B cell (primary cell): Measurements from ENCODE around the gene PFDN6. TPM values are rescaled to one million over a fixed set of nuclear protein-coding genes. Genes with fewer than 3 reads are reported as not detected.

Source experiments
- ATAC-seq: fragments of 200-7000 bp; cut with Tn5 transposase; one replicate; pipeline ENCODE4 v1.10.0; 2021; ENCODE audit warnings: low read depth, mild to moderate bottlenecking, moderate number of reproducible peaks, moderate library complexity
- CTCF ChIA-PET: fragments of 350-600 bp; sonication (Branson Sonifier 250); formaldehyde crosslinking; loops from one replicate; lab custom pipeline; 2021; ENCODE audit warnings: antibody characterized with exemption, inconsistent platforms; lab: Charles Lee
- POLR2A ChIA-PET: fragments of 350-600 bp; sonication (Branson Sonifier 250); formaldehyde crosslinking; loops from one replicate; lab custom pipeline; 2021; ENCODE audit warnings: antibody characterized with exemption; lab: Charles Lee
- DNase-seq: peaks from one replicate; pipeline ENCODE4 v3.0.0; 2013
- H2AFZ ChIP-seq: 2 replicates; pipeline ENCODE4 v1.6.1; 2012; ENCODE audit warnings: mild to moderate bottlenecking, low read depth, low read length; ENCODE audit not compliant: insufficient read depth, poor library complexity, severe bottlenecking
- H3K27ac ChIP-seq, 2 donors: 1 replicate in 1 of 2; 2 replicates in 1 of 2; pipeline ENCODE4 v1.5.1; 2012 to 2013; ENCODE audit warnings: low read length in 2 of 2, mild to moderate bottlenecking in 2 of 2, moderate library complexity in 1 of 2
- H3K27me3 ChIP-seq, 4 experiments: fragments of 200-600 bp in 1 of 4; sonication (generic) in 1 of 4; replicated peaks in 1 of 4; 1 replicate in 2 of 4; 2 replicates in 2 of 4; pipeline versions ENCODE4 v1.6.1 to v1.7.0; 2013 to 2016; ENCODE audit warnings: low read length in 3 of 4, mild to moderate bottlenecking in 2 of 4, mixed read lengths in 1 of 4, moderate library complexity in 1 of 4; ENCODE audit not compliant: insufficient read depth in 4 of 4, control insufficient read depth in 3 of 4; ENCODE audit errors: control extremely low read depth in 1 of 4
- H3K36me3 ChIP-seq, 2 experiments: replicated peaks in 1 of 2; 1 replicate in 1 of 2; 2 replicates in 1 of 2; pipeline versions ENCODE4 v1.6.1 to v1.7.1; 2013; ENCODE audit warnings: low read length in 1 of 2; ENCODE audit not compliant: insufficient read depth in 2 of 2, control insufficient read depth in 1 of 2; ENCODE audit errors: control extremely low read depth in 1 of 2, extremely low read depth in 1 of 2
- H3K4me1 ChIP-seq, 2 donors: fragments of 200-600 bp in 1 of 2; sonication (generic) in 1 of 2; 1 replicate in 1 of 2; 2 replicates in 1 of 2; pipeline versions ENCODE4 v1.5.1 to v1.6.1; 2013 to 2017; ENCODE audit warnings: low read length in 2 of 2; ENCODE audit not compliant: control insufficient read depth in 2 of 2, insufficient read depth in 2 of 2
- H3K4me2 ChIP-seq: replicated peaks from 2 replicates; pipeline ENCODE3; 2012; ENCODE audit warnings: mild to moderate bottlenecking, low read depth, low read length; ENCODE audit not compliant: poor library complexity, severe bottlenecking
- H3K4me3 ChIP-seq, 5 experiments: fragments of 200-600 bp in 1 of 5; sonication (generic) in 1 of 5; 1 replicate in 3 of 5; 2 replicates in 2 of 5; pipeline versions ENCODE4 v1.5.1 to v1.7.0; 2011 to 2016; ENCODE audit warnings: low read length in 4 of 5, mild to moderate bottlenecking in 4 of 5, low read depth in 2 of 5, control low read depth in 1 of 5, moderate library complexity in 1 of 5; ENCODE audit not compliant: insufficient read depth in 1 of 5; ENCODE audit errors: control extremely low read depth in 1 of 5, extremely low read depth in 1 of 5
- H3K79me2 ChIP-seq: fragments of 200-600 bp; sonication (generic); one replicate; pipeline ENCODE4 v1.6.0; 2016; ENCODE audit warnings: low read length; ENCODE audit not compliant: control insufficient read depth, insufficient read depth
- H3K9ac ChIP-seq: fragments of 200-600 bp; sonication (generic); 2 replicates; pipeline ENCODE4 v1.6.1; 2017; ENCODE audit warnings: mild to moderate bottlenecking, low read length, moderate library complexity
- H3K9me3 ChIP-seq, 3 donors: one replicate each; pipeline versions ENCODE4 v1.6.1 to v1.7.1; 2013; ENCODE audit warnings: low read length in 2 of 3; ENCODE audit not compliant: control insufficient read depth in 2 of 3, insufficient read depth in 1 of 3; ENCODE audit errors: control extremely low read depth in 1 of 3
- H4K20me1 ChIP-seq: 2 replicates; pipeline ENCODE4 v1.6.0; 2012; ENCODE audit warnings: mild to moderate bottlenecking, low read length; ENCODE audit not compliant: insufficient read depth, control insufficient read depth, poor library complexity, severe bottlenecking
- H3K27ac Mint-ChIP-seq: one replicate; pipeline ENCODE4 v1.8.0; 2021; ENCODE audit warnings: mixed read lengths
- H3K27me3 Mint-ChIP-seq: one replicate; pipeline ENCODE4 v1.8.0; 2021; ENCODE audit warnings: mixed read lengths
- H3K4me1 Mint-ChIP-seq: one replicate; pipeline ENCODE4 v1.8.0; 2021; ENCODE audit warnings: mixed read lengths
- H3K4me3 Mint-ChIP-seq: one replicate; pipeline ENCODE4 v1.8.0; 2021; ENCODE audit warnings: mixed read lengths
- H3K9me3 Mint-ChIP-seq: one replicate; pipeline ENCODE4 v1.8.0; 2022; ENCODE audit warnings: mixed read lengths; ENCODE audit not compliant: insufficient read depth
- CTCF ChIP-seq: fragments of 200-600 bp; IDR thresholded peaks from one replicate; pipeline ENCODE4 v1.8.0; 2022; ENCODE audit warnings: antibody characterized with exemption, mild to moderate bottlenecking
- EZH2 ChIP-seq: IDR thresholded peaks from 2 replicates; pipeline ENCODE4 v1.6.1; 2012; ENCODE audit warnings: borderline replicate concordance, low read depth, mild to moderate bottlenecking, moderate library complexity, low read length; ENCODE audit not compliant: insufficient read depth, poor library complexity, severe bottlenecking
- WGBS: methylation state at CpG from one replicate; pipeline ENCODE4 v1.1.5; 2013; ENCODE audit warnings: missing lambda C conversion rate; ENCODE audit not compliant: insufficient coverage; 5-methylcytosine and 5-hydroxymethylcytosine counted together
- intact Hi-C: fragments of 100-400 bp; cut with micrococcal nuclease; formaldehyde crosslinking; loops from one replicate; pipeline ENCODE4 v1.10.0; 2022
- polyA plus RNA-seq: library from polyadenylated mRNA; depleted of rRNA; stranded (reverse); fragments of >200 nt; gene quantifications from 2 replicates; pipeline ENCODE4 v1.2.3, GENCODE V29; 2012
- total RNA-seq, 2 donors: library from RNA; stranded (reverse); fragments of 120-200 nt in 1 of 2; gene quantifications; 1 replicate in 1 of 2; 2 replicates in 1 of 2; pipeline versions ENCODE4 v1.2.3 to v1.2.4, GENCODE V29; 2013 to 2022

The PFDN6 gene
- total and polyA plus RNA-seq, 2 donors (not counting 1 experiment from before 2014, with no cell fraction given): 33.2 to 51.1 TPM

DNA sequence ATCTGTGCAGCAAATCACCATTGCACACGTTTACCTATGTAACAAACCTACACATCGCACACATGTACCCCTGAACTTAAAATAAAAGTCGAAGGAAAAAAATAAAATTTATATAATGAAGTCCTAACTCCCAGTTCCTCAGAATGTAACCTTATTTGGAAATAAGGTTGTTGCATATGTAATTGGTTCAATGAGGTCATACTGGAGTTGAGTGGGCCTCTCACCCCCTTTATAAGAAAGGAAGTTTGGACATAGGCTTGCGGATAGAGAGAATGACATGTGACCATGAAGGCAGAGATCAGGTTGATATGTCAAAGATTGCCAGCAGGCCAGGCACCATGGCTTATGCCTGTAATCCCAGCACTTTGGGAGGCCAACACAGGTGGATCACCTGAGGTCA, 44.3 kb downstream of the PFDN6 start:
- Histone ChIP-seq H4K20me1 (no peaks in the 10 kb centered on the region), H3K4me1 (peaks cover 29 to 47% of the 10 kb centered on the region in 2 donors), H3K79me2 (peaks cover 7% of the 10 kb centered on the region), H2AFZ (no peak overlapping the region), H3K36me3 (no peaks in the 10 kb centered on the region), H3K4me3 (no peak overlapping the region), H3K9ac (no peak overlapping the region), H3K27ac (no peak overlapping the region), H3K4me2 (no peak overlapping the region), H3K9me3 (no peaks in the 10 kb centered on the region), H3K27me3 (no peaks in the 10 kb centered on the region)
- WGBS: no CpG with 5 or more reads among the region's 4 CpGs
- Mint-ChIP-seq H3K9me3 (no peaks in the 10 kb centered on the region), H3K4me1 (peaks cover 48% of the 10 kb centered on the region), H3K27ac (no peak overlapping the region), H3K27me3 (no peaks in the 10 kb centered on the region), H3K4me3 (no peak overlapping the region)
- intact Hi-C loops: no loop called here
- ChIA-PET POLR2A (interaction anchor here (0.6 to 0.7 kb wide), 4 partner anchors 8 to 40 kb away, joined by 3 to 7 read pairs (median 4); no protein-coding TSS in a partner anchor), CTCF (interaction anchor here (0.9 to 1.2 kb wide), 2 partner anchors 9 to 16 kb away, joined by 3 to 4 read pairs; partner anchors contain the start of gene ZBTB22)
- DNase-seq (no peak), ATAC-seq (no peak)
- no peak for TF ChIP-seq CTCF

- TF ChIP-seq EZH2 (no peak), CTCF (no peak)
- H3K9me3 ChIP-seq: no peaks in the 10 kb centered on the region
- H2AFZ ChIP-seq: no peak overlapping the region
- POLR2A ChIA-PET: interaction anchor here (0.6 to 0.7 kb wide), 2 partner anchors 10 to 344 kb away, joined by 5 to 7 read pairs; no protein-coding TSS in a partner anchor
- intact Hi-C loops: no loop called here
- H3K27ac ChIP-seq: no peak overlapping the region
- H3K9ac ChIP-seq: no peak overlapping the region
- DNase-seq: no peak
- H3K4me3 ChIP-seq: no peak overlapping the region
- peaks cover 43% of the 10 kb centered on the region for H3K4me1 Mint-ChIP-seq
- H3K4me3 Mint-ChIP-seq: no peak overlapping the region
- no peaks in the 10 kb centered on the region for H3K9me3 Mint-ChIP-seq
- H4K20me1 ChIP-seq: no peaks in the 10 kb centered on the region
- ATAC-seq: no peak
- no peak overlapping the region for H3K4me2 ChIP-seq
- H3K27me3 ChIP-seq: no peaks in the 10 kb centered on the region
- no peaks in the 10 kb centered on the region for H3K27me3 Mint-ChIP-seq
- peaks cover 7% of the 10 kb centered on the region for H3K79me2 ChIP-seq
- no peak overlapping the region for H3K27ac Mint-ChIP-seq
- no peaks in the 10 kb centered on the region for H3K36me3 ChIP-seq
- CTCF ChIA-PET: interaction anchor here (0.6 to 2.2 kb wide), 4 partner anchors 9 to 190 kb away, joined by 3 to 12 read pairs (median 3); partner anchors contain the start of genes RPS18, VPS52 and ZBTB22
- WGBS: 93% methylated on average over 3 of the region's 4 CpGs
- peaks cover 22 to 38% of the 10 kb centered on the region in 2 donors for H3K4me1 ChIP-seq
Observed at GRCh38 chr6:33335916-33336315, 46.5 kb downstream of the PFDN6 start.
